ENCODE data around the gene PRSS58. TPM values are rescaled to one million over a fixed set of nuclear protein-coding genes. Genes with fewer than 3 reads are reported as not detected.

The PRSS58 gene, protein sequence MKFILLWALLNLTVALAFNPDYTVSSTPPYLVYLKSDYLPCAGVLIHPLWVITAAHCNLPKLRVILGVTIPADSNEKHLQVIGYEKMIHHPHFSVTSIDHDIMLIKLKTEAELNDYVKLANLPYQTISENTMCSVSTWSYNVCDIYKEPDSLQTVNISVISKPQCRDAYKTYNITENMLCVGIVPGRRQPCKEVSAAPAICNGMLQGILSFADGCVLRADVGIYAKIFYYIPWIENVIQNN
- total RNA-seq (not detected), polyA plus RNA-seq (not detected)
- long read RNA-seq, donor 1 = 0 reads
- long read RNA-seq, donor 2 = 0 reads
- long read RNA-seq, donor 3 = 0 reads

- H3K27ac ChIP-seq = no peak within 1 kb of the TSS
- TF ChIP-seq, protein P1, sequence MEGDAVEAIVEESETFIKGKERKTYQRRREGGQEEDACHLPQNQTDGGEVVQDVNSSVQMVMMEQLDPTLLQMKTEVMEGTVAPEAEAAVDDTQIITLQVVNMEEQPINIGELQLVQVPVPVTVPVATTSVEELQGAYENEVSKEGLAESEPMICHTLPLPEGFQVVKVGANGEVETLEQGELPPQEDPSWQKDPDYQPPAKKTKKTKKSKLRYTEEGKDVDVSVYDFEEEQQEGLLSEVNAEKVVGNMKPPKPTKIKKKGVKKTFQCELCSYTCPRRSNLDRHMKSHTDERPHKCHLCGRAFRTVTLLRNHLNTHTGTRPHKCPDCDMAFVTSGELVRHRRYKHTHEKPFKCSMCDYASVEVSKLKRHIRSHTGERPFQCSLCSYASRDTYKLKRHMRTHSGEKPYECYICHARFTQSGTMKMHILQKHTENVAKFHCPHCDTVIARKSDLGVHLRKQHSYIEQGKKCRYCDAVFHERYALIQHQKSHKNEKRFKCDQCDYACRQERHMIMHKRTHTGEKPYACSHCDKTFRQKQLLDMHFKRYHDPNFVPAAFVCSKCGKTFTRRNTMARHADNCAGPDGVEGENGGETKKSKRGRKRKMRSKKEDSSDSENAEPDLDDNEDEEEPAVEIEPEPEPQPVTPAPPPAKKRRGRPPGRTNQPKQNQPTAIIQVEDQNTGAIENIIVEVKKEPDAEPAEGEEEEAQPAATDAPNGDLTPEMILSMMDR (IDR thresholded peaks at IDR 0.05) = no peak
- TF ChIP-seq POLR2A (IDR thresholded peaks at IDR 0.05) = no peak
- no peaks in the 10 kb centered on the region for H3K36me3 ChIP-seq
- ATAC-seq (no peak), DNase-seq (no peak)
- intact Hi-C loops (cut with DNase I) = no loop called here
- no peak within 1 kb of the TSS for H3K4me3 ChIP-seq
- no peaks in the 10 kb centered on the region for H3K4me1 ChIP-seq
- peaks cover 0 to 5% (median 0%) of the 10 kb centered on the region in 12 donors for H3K9me3 ChIP-seq
- 47 to 65% (median 61%) methylated on average over 1 of the region's 1 CpG for WGBS, 4 donors
- no peaks in the 10 kb centered on the region for H3K27me3 ChIP-seq
Measured at GRCh38 chr7:142257958-142258357, at the start of gene PRSS58. TSS of gene PRSS58 (minus strand) at chr7:142258058. CDS start at chr7:142257707, 351 bp downstream.

GRCh38 chr7:142307246-142307900 lies 49.5 kb upstream of the PRSS58 start:
- 74 to 80% (median 75%) methylated on average over 11 of the region's 11 CpGs for WGBS, 4 donors

GRCh38 chr7:142303650-142304049 lies 45.8 kb upstream of the PRSS58 start:
- no peaks in the 10 kb centered on the region for H3K4me1 ChIP-seq
- H3K27ac ChIP-seq = no peak overlapping the region
- H3K27me3 ChIP-seq = peaks cover 0 to 18% (median 0%) of the 10 kb centered on the region in 9 donors
- TF ChIP-seq POLR2A (IDR thresholded peaks at IDR 0.05) = no peak
- TF ChIP-seq, protein P1 (IDR thresholded peaks at IDR 0.05) = peak in 6 of 12 donors; percentile 10 to 35 (median 20)
- no peaks in the 10 kb centered on the region for H3K36me3 ChIP-seq
- DNase-seq = no peak
- H3K9me3 ChIP-seq = no peaks in the 10 kb centered on the region
- no peak for ATAC-seq
- WGBS, 4 donors = 5 to 24% (median 9%) methylated on average over 2 of the region's 2 CpGs
- intact Hi-C loops (cut with DNase I) = no loop called here
- H3K4me3 ChIP-seq = no peak overlapping the region

More at GRCh38 chr7:142307246-142307900, 49.5 kb upstream of the PRSS58 start:
- H3K36me3 ChIP-seq = no peaks in the 10 kb centered on the region
- TF ChIP-seq, protein P1 (IDR thresholded peaks at IDR 0.05) = no peak
- no peak for TF ChIP-seq POLR2A (IDR thresholded peaks at IDR 0.05)
- intact Hi-C loops (cut with DNase I) = no loop called here
- H3K4me1 ChIP-seq = no peaks in the 10 kb centered on the region
- DNase-seq (no peak), ATAC-seq (no peak)
- no peaks in the 10 kb centered on the region for H3K9me3 ChIP-seq
- peaks cover 0 to 13% (median 0%) of the 10 kb centered on the region in 9 donors for H3K27me3 ChIP-seq
- H3K27ac ChIP-seq = no peak overlapping the region
- no peak overlapping the region for H3K4me3 ChIP-seq

- H3K4me3 ChIP-seq = no peak overlapping the region
- intact Hi-C loops (cut with DNase I) = no loop called here
- H3K27ac ChIP-seq = no peak overlapping the region
- WGBS, 4 donors = 55 to 58% (median 55%) methylated on average over 3 of the region's 3 CpGs
- no peaks in the 10 kb centered on the region for H3K36me3 ChIP-seq
- DNase-seq = no peak
- TF ChIP-seq, protein P1 (IDR thresholded peaks at IDR 0.05) = peak in 5 of 12 donors; percentile 7 to 36 (median 30)
- TF ChIP-seq POLR2A (IDR thresholded peaks at IDR 0.05) = no peak
- H3K9me3 ChIP-seq = no peaks in the 10 kb centered on the region
- no peaks in the 10 kb centered on the region for H3K4me1 ChIP-seq
- H3K27me3 ChIP-seq = peaks cover 0 to 31% (median 0%) of the 10 kb centered on the region in 9 donors
- no peak for ATAC-seq
Measured at GRCh38 chr7:142301923-142302550, 44.2 kb upstream of the PRSS58 start.
